Mesodermal cell (in vitro differentiated cells): ENCODE measurements around the gene MMP11.
A peak's percentile ranks its signal among the peaks of the same experiment; 100 is the strongest.

Source experiments
- H3K27ac ChIP-seq: 2 replicates; pipeline ENCODE4 v1.7.0; 2013; ENCODE audit warnings: mild to moderate bottlenecking, low read depth, low read length, moderate library complexity; ENCODE audit not compliant: severe bottlenecking
- H3K36me3 ChIP-seq: 2 replicates; pipeline ENCODE4 v1.7.1; 2013; ENCODE audit warnings: mild to moderate bottlenecking, low read length, moderate library complexity; ENCODE audit not compliant: control insufficient read depth, insufficient read depth
- H3K4me1 ChIP-seq: one replicate; pipeline ENCODE4 v1.7.1; 2013; ENCODE audit warnings: mild to moderate bottlenecking, low read length; ENCODE audit not compliant: insufficient read depth, control insufficient read depth, poor library complexity, severe bottlenecking
- H3K4me3 ChIP-seq: 2 replicates; pipeline ENCODE4 v1.7.0; 2013; ENCODE audit warnings: low read length, control low read depth, mild to moderate bottlenecking; ENCODE audit not compliant: insufficient read depth, poor library complexity, severe bottlenecking; ENCODE audit errors: extremely low read depth
- H3K9me3 ChIP-seq: 2 replicates; pipeline ENCODE4 v1.7.1; 2013; ENCODE audit warnings: mild to moderate bottlenecking, low read length, moderate library complexity; ENCODE audit not compliant: control insufficient read depth
- WGBS, 2 experiments: methylation state at CpG; one replicate each; pipeline ENCODE4 v1.1.5; 2013; ENCODE audit warnings: missing lambda C conversion rate in 2 of 2; ENCODE audit not compliant: insufficient coverage in 2 of 2; 5-methylcytosine and 5-hydroxymethylcytosine counted together

Gene MMP11

DNA sequence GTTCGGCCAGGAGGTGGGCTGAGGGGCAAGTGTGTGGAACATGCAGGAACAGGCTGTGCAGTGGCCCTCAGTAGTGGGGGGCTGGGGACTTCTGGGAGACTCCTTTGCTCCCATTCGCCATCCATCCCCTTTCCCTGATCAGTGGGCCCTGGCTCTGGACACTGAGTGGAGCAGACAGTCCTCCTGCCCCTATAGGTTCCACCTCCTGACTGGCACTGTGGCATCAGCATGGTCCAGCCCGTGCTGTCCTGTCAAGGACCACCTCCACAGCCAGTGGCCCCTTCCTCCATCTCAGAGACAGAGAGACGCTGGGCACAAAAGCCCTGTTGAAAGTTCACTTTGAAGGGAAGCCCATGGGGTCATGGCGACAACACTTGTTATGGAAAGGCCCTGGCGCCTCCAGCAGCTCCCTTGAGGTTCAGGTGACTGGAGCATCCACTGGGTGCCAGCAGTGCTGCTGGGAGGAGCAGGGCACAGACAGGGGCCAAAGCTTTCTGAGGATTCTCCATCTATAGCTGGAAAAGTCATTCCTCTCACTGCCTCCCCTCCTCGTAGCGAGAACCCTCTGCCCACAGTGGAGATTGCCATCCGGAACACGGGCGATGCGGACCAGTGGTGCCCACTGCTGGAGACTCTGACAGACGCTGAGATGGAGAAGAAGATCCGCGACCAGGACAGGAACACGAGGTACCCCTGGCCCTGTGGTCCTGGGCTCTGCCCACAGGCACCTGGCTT is 60.5 kb downstream of the MMP11 start:
- Histone ChIP-seq H3K4me1 (peaks cover 12% of the 10 kb centered on the region), H3K27ac (peak overlapping the region; percentile 23), H3K4me3 (no peak overlapping the region), H3K9me3 (no peaks in the 10 kb centered on the region), H3K36me3 (peaks cover 78% of the 10 kb centered on the region)
- 89 to 91% methylated on average over 16 of the region's 16 CpGs for WGBS, 2 experiments
